K562 (cell line): ENCODE data around the gene VPS9D1. TPM values are rescaled to one million over a fixed set of nuclear protein-coding genes. Genes with fewer than 3 reads are reported as not detected.

Experiments used
- CREB1 ChIP-seq, 2 experiments: sonication (generic) in 1 of 2; formaldehyde crosslinking in 1 of 2; IDR thresholded peaks; 2 replicates each; pipeline versions ENCODE4 v1.6.1 to v1.8.0; 2012 to 2022; ENCODE audit warnings: inconsistent platforms in 1 of 2, mild to moderate bottlenecking in 1 of 2, missing genetic modification reagents in 1 of 2, moderate library complexity in 1 of 2
- FUS ChIP-seq: fragments of 200-400 bp; formaldehyde crosslinking; optimal IDR thresholded peaks from 2 replicates; pipeline ENCODE3; 2017; ENCODE audit warnings: low read depth, low read length
- GTF2E2 ChIP-seq: fragments of 200-800 bp; sonication (Bioruptor generic); IDR thresholded peaks from 2 replicates; pipeline ENCODE4 v1.6.1; 2016; ENCODE audit warnings: missing genetic modification characterization, missing compliant biosample characterization
- HMGN3 ChIP-seq: IDR thresholded peaks from 2 replicates; pipeline ENCODE4 v1.6.1; 2011; ENCODE audit warnings: borderline replicate concordance, low read depth, mild to moderate bottlenecking, mixed read lengths, low read length; ENCODE audit not compliant: insufficient read length; ENCODE audit errors: extremely low read depth
- ID3 ChIP-seq, 2 experiments: fragments of 250-450 bp in 1 of 2; fragments of 450-650 bp in 1 of 2; sonication (Bioruptor Pico) in 1 of 2; IDR thresholded peaks; 2 replicates each; pipeline versions ENCODE4 v1.6.1 to v1.8.0; 2016 to 2021; ENCODE audit warnings: mild to moderate bottlenecking in 2 of 2, moderate library complexity in 2 of 2, missing compliant biosample characterization in 1 of 2, missing genetic modification characterization in 1 of 2
- L3MBTL2 ChIP-seq: fragments of 450-650 bp; IDR thresholded peaks from 2 replicates; pipeline ENCODE4 v1.6.1; 2016; ENCODE audit warnings: mild to moderate bottlenecking, moderate library complexity
- SIN3A ChIP-seq, 2 experiments: fragments of 150-350 bp in 1 of 2; IDR thresholded peaks; 2 replicates each; pipeline ENCODE4 v1.6.1; 2011 to 2016; ENCODE audit warnings: borderline replicate concordance in 2 of 2, low read depth in 2 of 2, low read length in 2 of 2, mild to moderate bottlenecking in 2 of 2, moderate library complexity in 2 of 2; ENCODE audit not compliant: control insufficient read depth in 1 of 2
- TAF15 ChIP-seq: fragments of 200-400 bp; formaldehyde crosslinking; IDR thresholded peaks from 2 replicates; pipeline ENCODE4 v1.6.1; 2017; ENCODE audit warnings: mild to moderate bottlenecking, low read depth, low read length, moderate library complexity
- ZNF274 ChIP-seq: IDR thresholded peaks from 2 replicates; pipeline ENCODE4 v1.6.1; 2011; ENCODE audit warnings: low read depth, mild to moderate bottlenecking, low read length, moderate library complexity, borderline replicate concordance
- polyA plus RNA-seq, 8 experiments: library from polyadenylated mRNA; depleted of rRNA in 4 of 8; stranded (reverse) in 5 of 8; unstranded in 3 of 8; fragments of >200 nt; fragmentation: Nextera tagmentation in 2 of 8; fragmentation: Illumina TruSeq in 1 of 8; extraction: Ambion mirVana in 2 of 8; extraction: Trizol in 1 of 8; gene quantifications; 2 replicates each; pipeline versions ENCODE4 v1.2.1 to v1.2.3, GENCODE V29; 2011 to 2014; ENCODE audit warnings: inconsistent platforms in 1 of 8, missing spikeins in 1 of 8
- total RNA-seq, 7 experiments: library from RNA; depleted of rRNA in 6 of 7; stranded (reverse); fragments of >200 nt in 6 of 7; fragmentation: Illumina TruSeq in 2 of 7; extraction: Trizol in 2 of 7; gene quantifications; 2 replicates each; pipeline versions ENCODE4 v1.2.1 to v1.2.3, GENCODE V29; 2011 to 2021; ENCODE audit warnings: low replicate concordance in 1 of 7
- TF ChIP-seq, protein P1 (sequence below), 3 experiments: fragments of 200-800 bp in 1 of 3; fragments of 250-450 bp in 1 of 3; fragments of 450-650 bp in 1 of 3; sonication (Bioruptor Pico) in 1 of 3; sonication (Bioruptor generic) in 1 of 3; formaldehyde crosslinking in 1 of 3; IDR thresholded peaks; 2 replicates each; pipeline versions ENCODE4 v1.6.1 to v1.8.0; 2016 to 2022; ENCODE audit warnings: mild to moderate bottlenecking in 2 of 3, missing genetic modification characterization in 2 of 3, missing compliant biosample characterization in 1 of 3, moderate library complexity in 1 of 3
- TF ChIP-seq, protein P2 (sequence below): fragments of 450-650 bp; formaldehyde crosslinking; IDR thresholded peaks from 2 replicates; pipeline ENCODE4 v1.4.0; 2020; ENCODE audit warnings: mild to moderate bottlenecking, moderate library complexity

The VPS9D1 gene
- total and polyA plus RNA-seq, 9 of the 15 experiments (the other 6 are each of a cell fraction or from before 2014, with no cell fraction given), result 0.33 to 3.1 (median 1.1) TPM

GRCh38 chr16:89721546-89722391 lies 1.1 kb upstream of the VPS9D1 start (continued):
- TF ChIP-seq, protein P1, sequence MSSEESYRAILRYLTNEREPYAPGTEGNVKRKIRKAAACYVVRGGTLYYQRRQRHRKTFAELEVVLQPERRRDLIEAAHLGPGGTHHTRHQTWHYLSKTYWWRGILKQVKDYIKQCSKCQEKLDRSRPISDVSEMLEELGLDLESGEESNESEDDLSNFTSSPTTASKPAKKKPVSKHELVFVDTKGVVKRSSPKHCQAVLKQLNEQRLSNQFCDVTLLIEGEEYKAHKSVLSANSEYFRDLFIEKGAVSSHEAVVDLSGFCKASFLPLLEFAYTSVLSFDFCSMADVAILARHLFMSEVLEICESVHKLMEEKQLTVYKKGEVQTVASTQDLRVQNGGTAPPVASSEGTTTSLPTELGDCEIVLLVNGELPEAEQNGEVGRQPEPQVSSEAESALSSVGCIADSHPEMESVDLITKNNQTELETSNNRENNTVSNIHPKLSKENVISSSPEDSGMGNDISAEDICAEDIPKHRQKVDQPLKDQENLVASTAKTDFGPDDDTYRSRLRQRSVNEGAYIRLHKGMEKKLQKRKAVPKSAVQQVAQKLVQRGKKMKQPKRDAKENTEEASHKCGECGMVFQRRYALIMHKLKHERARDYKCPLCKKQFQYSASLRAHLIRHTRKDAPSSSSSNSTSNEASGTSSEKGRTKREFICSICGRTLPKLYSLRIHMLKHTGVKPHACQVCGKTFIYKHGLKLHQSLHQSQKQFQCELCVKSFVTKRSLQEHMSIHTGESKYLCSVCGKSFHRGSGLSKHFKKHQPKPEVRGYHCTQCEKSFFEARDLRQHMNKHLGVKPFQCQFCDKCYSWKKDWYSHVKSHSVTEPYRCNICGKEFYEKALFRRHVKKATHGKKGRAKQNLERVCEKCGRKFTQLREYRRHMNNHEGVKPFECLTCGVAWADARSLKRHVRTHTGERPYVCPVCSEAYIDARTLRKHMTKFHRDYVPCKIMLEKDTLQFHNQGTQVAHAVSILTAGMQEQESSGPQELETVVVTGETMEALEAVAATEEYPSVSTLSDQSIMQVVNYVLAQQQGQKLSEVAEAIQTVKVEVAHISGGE (CRISPR knock-in tag; IDR thresholded peaks at IDR 0.05), result peak in 2 of 3 experiments; percentile 58 to 82; a peak in 2 of 6 replicates
- TF ChIP-seq ID3 (CRISPR knock-in tag; IDR thresholded peaks at IDR 0.05), result no peak
- TF ChIP-seq ID3 (tag; IDR thresholded peaks at IDR 0.05), result peak; percentile 47; the same call in 1 of the 2 replicates
- TF ChIP-seq CREB1 (IDR thresholded peaks at IDR 0.05), result no peak
- TF ChIP-seq CREB1 (CRISPR knock-in tag; IDR thresholded peaks at IDR 0.05), result 0 out of 2 replicates have a peak, but pooled peaks have one; percentile 4
- TF ChIP-seq ZNF274, result peak; percentile 46; the same call in 1 of the 2 replicates
- peak; percentile 78 for TF ChIP-seq FUS
- TF ChIP-seq HMGN3, result peak; percentile 14
- TF ChIP-seq L3MBTL2, result peak; percentile 57
- TF ChIP-seq, protein P2, sequence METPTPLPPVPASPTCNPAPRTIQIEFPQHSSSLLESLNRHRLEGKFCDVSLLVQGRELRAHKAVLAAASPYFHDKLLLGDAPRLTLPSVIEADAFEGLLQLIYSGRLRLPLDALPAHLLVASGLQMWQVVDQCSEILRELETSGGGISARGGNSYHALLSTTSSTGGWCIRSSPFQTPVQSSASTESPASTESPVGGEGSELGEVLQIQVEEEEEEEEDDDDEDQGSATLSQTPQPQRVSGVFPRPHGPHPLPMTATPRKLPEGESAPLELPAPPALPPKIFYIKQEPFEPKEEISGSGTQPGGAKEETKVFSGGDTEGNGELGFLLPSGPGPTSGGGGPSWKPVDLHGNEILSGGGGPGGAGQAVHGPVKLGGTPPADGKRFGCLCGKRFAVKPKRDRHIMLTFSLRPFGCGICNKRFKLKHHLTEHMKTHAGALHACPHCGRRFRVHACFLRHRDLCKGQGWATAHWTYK (CRISPR knock-in tag), result peak; percentile 42; the same call in 1 of the 2 replicates
- TF ChIP-seq GTF2E2 (tag), result peak; percentile 33; the same call in 1 of the 2 replicates
- TF ChIP-seq TAF15, result peak; percentile 10; the same call in 1 of the 2 replicates
- TF ChIP-seq SIN3A (IDR thresholded peaks at IDR 0.05; ENCODE audit: borderline replicate concordance in 2 of 2, control insufficient read depth in 1 of 2, low read depth in 2 of 2, low read length in 2 of 2), result peak in 1 of 2 experiments; percentile 18; a peak in 1 of 4 replicates
